Neural progenitor cell (in vitro differentiated cells): Measurements from ENCODE around the gene TRPM2. TPM values are rescaled to one million over a fixed set of nuclear protein-coding genes. Genes with fewer than 3 reads are reported as not detected.
A peak's percentile ranks its signal among the peaks of the same experiment; 100 is the strongest.

Source experiments
- DNase-seq: peaks from one replicate; pipeline ENCODE4 v3.0.0-alpha.2; 2016; ENCODE audit warnings: low spot score
- H2AFZ ChIP-seq: fragments of 200-600 bp; sonication (generic); replicated peaks from 2 replicates; pipeline ENCODE4 v1.6.1; 2016; ENCODE audit warnings: antibody characterized with exemption
- H3F3A ChIP-seq: fragments of 200-600 bp; sonication (generic); 2 replicates; pipeline ENCODE4 v1.6.1; 2016; ENCODE audit warnings: antibody characterized with exemption, low read depth
- H3K27ac ChIP-seq: fragments of 200-600 bp; sonication (generic); 2 replicates; pipeline ENCODE4 v1.5.1; 2016; ENCODE audit warnings: mild to moderate bottlenecking
- H3K27me3 ChIP-seq: fragments of 200-600 bp; sonication (generic); 2 replicates; pipeline ENCODE4 v1.6.1; 2016; ENCODE audit warnings: mild to moderate bottlenecking, moderate library complexity
- H3K36me3 ChIP-seq: fragments of 200-600 bp; sonication (generic); 2 replicates; pipeline ENCODE4 v1.5.1; 2016
- H3K4me1 ChIP-seq: fragments of 200-600 bp; sonication (generic); 2 replicates; pipeline ENCODE4 v1.6.1; 2016; ENCODE audit warnings: mixed run types
- H3K4me2 ChIP-seq: fragments of 200-600 bp; sonication (generic); 2 replicates; pipeline ENCODE4 v1.6.1; 2016
- H3K4me3 ChIP-seq: fragments of 200-600 bp; sonication (generic); 2 replicates; pipeline ENCODE4 v1.5.1; 2016
- H3K79me2 ChIP-seq: fragments of 200-600 bp; sonication (generic); 2 replicates; pipeline ENCODE4 v1.6.1; 2016; ENCODE audit warnings: low read depth
- H3K9ac ChIP-seq: fragments of 200-600 bp; sonication (generic); 2 replicates; pipeline ENCODE4 v1.6.1; 2016
- H3K9me3 ChIP-seq: fragments of 200-600 bp; sonication (generic); 2 replicates; pipeline ENCODE4 v1.5.1; 2016; ENCODE audit warnings: low read depth
- H4K20me1 ChIP-seq: fragments of 200-600 bp; sonication (generic); 2 replicates; pipeline ENCODE4 v1.6.1; 2016; ENCODE audit warnings: low read depth
- H3K27ac Mint-ChIP-seq: 3 replicates; pipeline ENCODE4 v1.8.0; 2021; ENCODE audit warnings: mixed read lengths
- H3K27me3 Mint-ChIP-seq: 2 replicates; pipeline ENCODE4 v1.8.0; 2022; ENCODE audit warnings: low read depth, mild to moderate bottlenecking, inconsistent platforms, moderate library complexity, mixed read lengths; ENCODE audit not compliant: insufficient read depth
- H3K36me3 Mint-ChIP-seq: 3 replicates; pipeline ENCODE4 v1.8.0; 2021; ENCODE audit warnings: mixed read lengths
- H3K4me1 Mint-ChIP-seq: 3 replicates; pipeline ENCODE4 v1.8.0; 2021; ENCODE audit warnings: mixed read lengths
- H3K4me3 Mint-ChIP-seq: 3 replicates; pipeline ENCODE4 v1.8.0; 2021; ENCODE audit warnings: mild to moderate bottlenecking, moderate library complexity, mixed read lengths
- H3K9me3 Mint-ChIP-seq: 3 replicates; pipeline ENCODE4 v1.8.0; 2020; ENCODE audit warnings: mixed read lengths
- EZH2 ChIP-seq: fragments of 200-600 bp; sonication (generic); IDR thresholded peaks from 2 replicates; pipeline ENCODE4 v1.6.1; 2017; ENCODE audit warnings: antibody characterized with exemption, mild to moderate bottlenecking, moderate library complexity
- EZH2phosphoT487 ChIP-seq: fragments of 200-600 bp; sonication (generic); IDR thresholded peaks from 2 replicates; pipeline ENCODE4 v1.6.1; 2017; ENCODE audit warnings: antibody characterized with exemption
- total RNA-seq: library from RNA; depleted of rRNA; stranded (reverse); fragments of >200 nt; gene quantifications from 2 replicates; pipeline ENCODE4 v1.2.3, GENCODE V29; 2015; ENCODE audit warnings: low replicate concordance
- TF ChIP-seq, protein P1 (sequence below): fragments of 200-600 bp; sonication (generic); IDR thresholded peaks from 2 replicates; pipeline ENCODE4 v1.5.1; 2017; ENCODE audit warnings: antibody characterized with exemption, mild to moderate bottlenecking

Gene TRPM2
- total RNA-seq, 1 donor from 2014 or later, result not detected

DNA sequence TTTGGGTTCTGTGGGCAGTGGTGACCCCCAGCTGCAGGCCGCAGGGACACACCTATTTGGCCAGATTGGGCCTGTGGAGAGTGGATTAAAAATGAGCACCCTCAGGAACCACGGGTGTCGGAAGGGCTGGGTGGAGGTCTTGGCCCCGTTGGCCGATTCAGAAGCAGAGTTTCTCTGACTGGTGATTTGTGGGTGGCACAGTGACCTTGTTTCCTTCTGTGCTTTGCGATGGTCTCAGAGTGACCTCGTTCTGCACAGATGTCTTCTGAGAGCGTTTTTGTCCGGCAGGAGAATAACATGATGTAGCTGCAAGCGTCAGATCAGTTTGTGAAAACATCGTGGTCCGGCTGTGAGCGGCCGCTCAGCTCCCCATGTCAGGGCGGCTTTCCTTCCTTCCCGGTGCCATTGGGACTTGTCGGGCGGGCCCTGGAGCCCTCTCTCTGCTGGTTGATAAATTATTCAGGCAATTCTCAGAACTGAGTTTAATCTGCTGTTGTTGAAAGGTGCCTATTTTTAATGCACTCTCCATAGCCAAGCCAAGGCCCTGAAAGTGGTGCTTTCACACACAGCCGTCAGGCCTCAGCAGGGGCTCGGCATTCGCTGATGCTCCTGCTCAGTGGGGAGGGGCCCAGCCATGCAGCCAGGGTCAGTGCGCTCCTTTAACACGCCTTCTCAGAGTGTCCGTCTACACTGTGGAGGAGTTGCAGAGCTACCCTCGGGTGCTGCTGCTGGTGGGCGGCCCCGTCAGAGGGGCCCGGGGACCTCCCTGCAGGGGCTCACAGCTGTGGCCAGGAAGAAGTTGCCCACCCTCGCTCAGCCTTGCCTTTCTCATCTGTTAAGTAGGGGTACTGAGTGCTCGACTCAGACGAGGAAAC, 26.8 kb downstream of the TRPM2 start:
- no peaks in the 10 kb centered on the region for H3K36me3 Mint-ChIP-seq
- H3K27me3 ChIP-seq, result no peaks in the 10 kb centered on the region
- peaks cover 8% of the 10 kb centered on the region for H3K4me1 ChIP-seq
- H3F3A ChIP-seq, result no peaks in the 10 kb centered on the region
- H3K9me3 Mint-ChIP-seq, result peaks cover 21% of the 10 kb centered on the region
- no peaks in the 10 kb centered on the region for H4K20me1 ChIP-seq
- H3K4me1 Mint-ChIP-seq, result peaks cover 11% of the 10 kb centered on the region
- peak overlapping the region; percentile 17 for H3K27ac Mint-ChIP-seq
- peak overlapping the region; percentile 77 for H2AFZ ChIP-seq
- peak; percentile 48 for DNase-seq
- no peak overlapping the region for H3K4me3 Mint-ChIP-seq
- H3K27me3 Mint-ChIP-seq, result peaks cover 11% of the 10 kb centered on the region
- H3K36me3 ChIP-seq, result no peaks in the 10 kb centered on the region
- no peak overlapping the region for H3K9ac ChIP-seq
- no peak overlapping the region for H3K4me3 ChIP-seq
- no peaks in the 10 kb centered on the region for H3K9me3 ChIP-seq
- H3K4me2 ChIP-seq, result no peak overlapping the region
- no peak overlapping the region for H3K27ac ChIP-seq
- H3K79me2 ChIP-seq, result no peaks in the 10 kb centered on the region
- no peak for TF ChIP-seq EZH2phosphoT487
- no peak for TF ChIP-seq EZH2
- TF ChIP-seq, protein P1, sequence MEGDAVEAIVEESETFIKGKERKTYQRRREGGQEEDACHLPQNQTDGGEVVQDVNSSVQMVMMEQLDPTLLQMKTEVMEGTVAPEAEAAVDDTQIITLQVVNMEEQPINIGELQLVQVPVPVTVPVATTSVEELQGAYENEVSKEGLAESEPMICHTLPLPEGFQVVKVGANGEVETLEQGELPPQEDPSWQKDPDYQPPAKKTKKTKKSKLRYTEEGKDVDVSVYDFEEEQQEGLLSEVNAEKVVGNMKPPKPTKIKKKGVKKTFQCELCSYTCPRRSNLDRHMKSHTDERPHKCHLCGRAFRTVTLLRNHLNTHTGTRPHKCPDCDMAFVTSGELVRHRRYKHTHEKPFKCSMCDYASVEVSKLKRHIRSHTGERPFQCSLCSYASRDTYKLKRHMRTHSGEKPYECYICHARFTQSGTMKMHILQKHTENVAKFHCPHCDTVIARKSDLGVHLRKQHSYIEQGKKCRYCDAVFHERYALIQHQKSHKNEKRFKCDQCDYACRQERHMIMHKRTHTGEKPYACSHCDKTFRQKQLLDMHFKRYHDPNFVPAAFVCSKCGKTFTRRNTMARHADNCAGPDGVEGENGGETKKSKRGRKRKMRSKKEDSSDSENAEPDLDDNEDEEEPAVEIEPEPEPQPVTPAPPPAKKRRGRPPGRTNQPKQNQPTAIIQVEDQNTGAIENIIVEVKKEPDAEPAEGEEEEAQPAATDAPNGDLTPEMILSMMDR, result no peak

DNA sequence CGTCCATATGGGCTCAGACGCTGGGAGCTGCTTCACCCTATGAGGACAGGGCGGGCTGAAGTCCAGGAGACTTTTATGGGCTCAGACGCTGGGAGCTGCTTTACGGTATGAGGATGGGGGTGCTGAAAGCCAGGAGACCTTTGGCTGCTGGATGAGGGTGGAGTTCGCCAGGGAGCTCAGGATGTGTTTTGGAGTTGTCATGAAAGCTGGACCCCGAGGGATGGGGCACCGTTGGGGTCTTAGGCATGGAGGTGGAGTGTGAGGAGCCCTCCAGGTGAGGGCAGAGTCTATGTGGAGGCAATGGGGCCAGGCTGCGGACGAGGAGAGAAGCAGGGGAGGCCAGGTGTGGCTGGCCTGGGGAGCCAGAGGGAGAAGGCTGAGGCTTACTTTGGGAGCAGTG, 27.5 kb downstream of the TRPM2 start:
- no peaks in the 10 kb centered on the region for H3K36me3 Mint-ChIP-seq
- no peak for DNase-seq
- H3K4me3 Mint-ChIP-seq, result peak overlapping the region; percentile 65
- peaks cover 11% of the 10 kb centered on the region for H3K4me1 Mint-ChIP-seq
- no peak overlapping the region for H3K27ac Mint-ChIP-seq
- H3F3A ChIP-seq, result no peaks in the 10 kb centered on the region
- H3K9ac ChIP-seq, result no peak overlapping the region
- H4K20me1 ChIP-seq, result no peaks in the 10 kb centered on the region
- no peak overlapping the region for H3K27ac ChIP-seq
- peaks cover 7% of the 10 kb centered on the region for H3K27me3 Mint-ChIP-seq
- peaks cover 23% of the 10 kb centered on the region for H3K9me3 Mint-ChIP-seq
- H2AFZ ChIP-seq, result no peak overlapping the region
- no peaks in the 10 kb centered on the region for H3K36me3 ChIP-seq
- TF ChIP-seq, protein P1, result no peak
- TF ChIP-seq EZH2 (no peak), EZH2phosphoT487 (no peak)
- H3K79me2 ChIP-seq, result no peaks in the 10 kb centered on the region
- no peaks in the 10 kb centered on the region for H3K27me3 ChIP-seq
- H3K4me2 ChIP-seq, result no peak overlapping the region
- no peak overlapping the region for H3K4me3 ChIP-seq
- no peaks in the 10 kb centered on the region for H3K9me3 ChIP-seq
- peaks cover 8% of the 10 kb centered on the region for H3K4me1 ChIP-seq

DNA sequence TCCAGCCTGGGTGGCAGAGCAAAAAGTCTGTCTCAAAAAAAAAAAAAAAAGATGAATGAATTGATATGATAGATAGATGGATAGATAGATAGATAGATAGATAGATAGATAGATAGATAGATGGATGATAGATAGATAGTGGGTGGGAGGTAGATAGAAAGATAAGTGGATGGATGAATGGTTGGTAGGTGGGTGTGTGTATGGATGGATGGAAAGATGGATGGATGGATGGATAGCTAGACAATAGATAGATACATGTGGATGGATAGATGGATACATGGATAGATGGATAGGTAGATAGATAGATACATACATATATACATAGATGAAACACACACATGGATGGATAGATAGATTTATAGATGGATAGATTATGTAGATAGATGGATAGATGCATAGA, 28.5 kb downstream of the TRPM2 start:
- H3K4me2 ChIP-seq, result no peak overlapping the region
- H4K20me1 ChIP-seq, result no peaks in the 10 kb centered on the region
- DNase-seq, result no peak
- peaks cover 10% of the 10 kb centered on the region for H3K4me1 Mint-ChIP-seq
- H3K4me3 Mint-ChIP-seq, result no peak overlapping the region
- H3K36me3 Mint-ChIP-seq, result no peaks in the 10 kb centered on the region
- TF ChIP-seq EZH2, result no peak
- no peak for TF ChIP-seq EZH2phosphoT487
- TF ChIP-seq, protein P1, result no peak
- no peaks in the 10 kb centered on the region for H3K27me3 ChIP-seq
- no peak overlapping the region for H3K27ac ChIP-seq
- no peaks in the 10 kb centered on the region for H3F3A ChIP-seq
- peaks cover 5% of the 10 kb centered on the region for H3K27me3 Mint-ChIP-seq
- no peak overlapping the region for H3K4me3 ChIP-seq
- no peaks in the 10 kb centered on the region for H3K36me3 ChIP-seq
- H3K9ac ChIP-seq, result no peak overlapping the region
- H3K79me2 ChIP-seq, result no peaks in the 10 kb centered on the region
- no peak overlapping the region for H2AFZ ChIP-seq
- H3K4me1 ChIP-seq, result peaks cover 8% of the 10 kb centered on the region
- H3K27ac Mint-ChIP-seq, result no peak overlapping the region
- no peaks in the 10 kb centered on the region for H3K9me3 ChIP-seq
- peaks cover 26% of the 10 kb centered on the region for H3K9me3 Mint-ChIP-seq
